ENCODE measurements around the gene SCAF4. TPM values are rescaled to one million over a fixed set of nuclear protein-coding genes. Genes with fewer than 3 reads are reported as not detected.

The SCAF4 gene
- total RNA-seq, 4 donors from 2014 or later: 23.2 to 31.0 (median 26.8) TPM

DNA sequence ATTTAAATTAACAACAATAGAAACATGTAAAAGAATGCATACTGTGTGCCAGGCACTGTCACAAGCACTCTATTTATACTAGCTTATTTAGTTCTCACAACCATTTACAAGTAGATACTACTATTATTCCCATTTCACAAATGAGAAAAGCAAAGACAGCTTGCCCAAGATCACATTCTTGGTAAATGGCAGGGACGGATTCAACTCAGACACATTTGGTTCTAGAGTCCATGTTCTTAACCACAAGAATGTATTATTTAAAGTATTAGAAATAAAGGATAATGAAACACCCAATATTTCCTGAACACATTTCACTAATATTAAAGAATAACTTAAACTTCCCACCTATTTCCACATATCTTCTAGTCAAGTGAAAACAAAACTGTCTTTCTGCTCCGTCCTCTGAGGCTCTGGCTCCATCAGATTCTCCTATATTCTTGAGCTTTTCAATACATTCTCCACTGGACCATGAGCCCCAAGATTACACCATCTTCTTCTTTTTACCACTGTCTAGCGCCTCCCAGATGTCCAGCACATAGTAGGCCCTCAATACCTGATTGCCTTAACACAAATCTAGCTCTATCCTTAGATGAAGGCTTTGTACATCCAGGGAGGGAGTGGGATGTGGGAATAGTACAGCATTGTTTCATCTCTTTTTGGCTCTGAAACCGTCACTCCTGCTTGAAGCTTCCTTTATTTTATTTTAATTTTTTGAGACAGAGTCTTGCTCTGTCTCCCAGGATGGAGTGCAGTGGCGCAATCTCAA lies 43.1 kb downstream of the SCAF4 start:
- Histone ChIP-seq H3K27me3 (no peaks in the 10 kb centered on the region), H3K9me3 (no peaks in the 10 kb centered on the region), H3K36me3 (peaks cover 0 to 71% (median 35%) of the 10 kb centered on the region in 4 donors), H3K27ac (no peak overlapping the region), H3K4me3 (no peak overlapping the region), H3K4me1 (peaks cover 0 to 7% (median 0%) of the 10 kb centered on the region in 4 donors)
- no peak for DNase-seq
- TF ChIP-seq, protein P1, sequence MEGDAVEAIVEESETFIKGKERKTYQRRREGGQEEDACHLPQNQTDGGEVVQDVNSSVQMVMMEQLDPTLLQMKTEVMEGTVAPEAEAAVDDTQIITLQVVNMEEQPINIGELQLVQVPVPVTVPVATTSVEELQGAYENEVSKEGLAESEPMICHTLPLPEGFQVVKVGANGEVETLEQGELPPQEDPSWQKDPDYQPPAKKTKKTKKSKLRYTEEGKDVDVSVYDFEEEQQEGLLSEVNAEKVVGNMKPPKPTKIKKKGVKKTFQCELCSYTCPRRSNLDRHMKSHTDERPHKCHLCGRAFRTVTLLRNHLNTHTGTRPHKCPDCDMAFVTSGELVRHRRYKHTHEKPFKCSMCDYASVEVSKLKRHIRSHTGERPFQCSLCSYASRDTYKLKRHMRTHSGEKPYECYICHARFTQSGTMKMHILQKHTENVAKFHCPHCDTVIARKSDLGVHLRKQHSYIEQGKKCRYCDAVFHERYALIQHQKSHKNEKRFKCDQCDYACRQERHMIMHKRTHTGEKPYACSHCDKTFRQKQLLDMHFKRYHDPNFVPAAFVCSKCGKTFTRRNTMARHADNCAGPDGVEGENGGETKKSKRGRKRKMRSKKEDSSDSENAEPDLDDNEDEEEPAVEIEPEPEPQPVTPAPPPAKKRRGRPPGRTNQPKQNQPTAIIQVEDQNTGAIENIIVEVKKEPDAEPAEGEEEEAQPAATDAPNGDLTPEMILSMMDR (IDR thresholded peaks at IDR 0.05): no peak
- no peak for TF ChIP-seq POLR2AphosphoS5 (IDR thresholded peaks at IDR 0.05)
- intact Hi-C loops (cut with DNase I; ENCODE audit: low total_unique reads): no loop called here
- WGBS, 2 donors (ENCODE audit: low coverage in 1 of 2): 87 to 91% methylated on average over 5 of the region's 5 CpGs
- in situ Hi-C loops (cut with MboI; ENCODE audit: low pct_ligation_motif_present in 1 of 4, low pct_unique_long_range_greater_than_20kb in 1 of 4, low sequenced_read_pairs in 3 of 4): no loop called here

DNA sequence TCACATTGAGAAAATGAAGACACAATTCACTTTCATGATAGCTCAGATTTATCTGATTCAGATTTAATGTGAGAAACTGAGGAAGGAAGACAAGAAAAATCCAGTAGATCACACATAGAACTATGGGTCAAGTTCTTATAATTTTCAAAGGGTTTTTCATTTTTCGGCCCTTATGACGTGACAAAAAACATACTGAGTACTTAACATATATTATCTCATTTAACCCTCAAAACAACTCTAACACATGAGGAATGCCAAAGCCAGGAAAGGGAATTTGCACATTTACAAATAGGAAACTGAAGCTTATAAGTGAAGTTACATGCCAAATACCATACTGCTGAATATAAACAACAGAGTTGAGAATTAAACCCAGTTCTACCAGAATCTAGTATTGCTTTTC lies 44.8 kb downstream of the SCAF4 start:
- 90 to 94% methylated on average over 2 of the region's 2 CpGs for WGBS, 2 donors (ENCODE audit: low coverage in 1 of 2)
- Histone ChIP-seq H3K27me3 (no peaks in the 10 kb centered on the region), H3K9me3 (no peaks in the 10 kb centered on the region), H3K4me3 (no peak overlapping the region), H3K27ac (peak overlapping the region in 2 of 4 donors; percentile 21 to 33), H3K4me1 (peaks cover 0 to 7% (median 0%) of the 10 kb centered on the region in 4 donors), H3K36me3 (peaks cover 0 to 70% (median 34%) of the 10 kb centered on the region in 4 donors)
- intact Hi-C loops (cut with DNase I; ENCODE audit: low total_unique reads): no loop called here
- in situ Hi-C loops (cut with MboI; ENCODE audit: low pct_ligation_motif_present in 1 of 4, low pct_unique_long_range_greater_than_20kb in 1 of 4, low sequenced_read_pairs in 3 of 4): no loop called here
- no peak for DNase-seq
- TF ChIP-seq POLR2AphosphoS5 (IDR thresholded peaks at IDR 0.05) (no peak), EP300 (IDR thresholded peaks at IDR 0.05; ENCODE audit: low read depth) (no peak), POLR2A (IDR thresholded peaks at IDR 0.05) (no peak)
- TF ChIP-seq, protein P1 (IDR thresholded peaks at IDR 0.05): no peak

DNA sequence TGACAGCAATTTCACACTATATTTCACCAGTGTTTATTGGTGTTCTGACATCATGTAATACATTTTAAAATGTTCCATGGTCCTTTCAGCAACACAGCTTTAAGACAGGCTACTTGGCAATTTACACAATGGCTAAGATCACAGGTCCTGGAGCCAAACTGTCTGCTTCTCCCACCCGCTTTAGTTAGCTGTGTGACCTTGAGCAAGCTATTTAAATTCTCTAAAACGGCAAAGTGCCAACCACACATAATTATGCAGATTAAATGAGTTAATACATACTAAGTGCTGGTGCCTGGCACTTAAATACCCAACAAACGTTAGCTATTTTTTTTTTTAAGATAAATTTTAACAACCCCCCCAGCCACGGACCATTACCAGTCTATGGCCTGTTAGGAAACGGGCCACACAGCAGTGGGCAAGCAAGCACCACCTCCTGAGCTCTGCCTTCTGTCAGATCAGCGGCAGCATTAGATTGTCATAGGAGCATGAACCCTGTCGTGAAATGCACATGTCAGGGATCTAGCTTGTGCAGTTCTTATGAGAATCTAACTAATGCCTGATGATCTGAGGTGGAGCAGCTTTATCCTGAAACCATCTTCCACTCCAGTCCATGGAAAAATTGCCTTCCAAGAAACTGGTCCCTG lies 45.5 kb downstream of the SCAF4 start:
- in situ Hi-C loops (cut with MboI; ENCODE audit: low pct_ligation_motif_present in 1 of 4, low pct_unique_long_range_greater_than_20kb in 1 of 4, low sequenced_read_pairs in 3 of 4) (no loop called here), intact Hi-C loops (cut with DNase I; ENCODE audit: low total_unique reads) (no loop called here)
- no peak for DNase-seq
- H3K4me3 ChIP-seq: no peak overlapping the region
- peaks cover 0 to 7% (median 0%) of the 10 kb centered on the region in 4 donors for H3K4me1 ChIP-seq
- H3K9me3 ChIP-seq: no peaks in the 10 kb centered on the region
- WGBS, 2 donors (ENCODE audit: low coverage in 1 of 2): 53 to 63% methylated on average over 4 to 7 of the region's 7 CpGs
- H3K27me3 ChIP-seq: no peaks in the 10 kb centered on the region
- TF ChIP-seq POLR2AphosphoS5 (IDR thresholded peaks at IDR 0.05) (no peak), POLR2A (IDR thresholded peaks at IDR 0.05) (no peak), EP300 (IDR thresholded peaks at IDR 0.05; ENCODE audit: low read depth) (no peak)
- TF ChIP-seq, protein P1 (IDR thresholded peaks at IDR 0.05): no peak
- H3K27ac ChIP-seq: peak overlapping the region in 2 of 4 donors; percentile 21 to 33
- H3K36me3 ChIP-seq: peaks cover 0 to 65% (median 32%) of the 10 kb centered on the region in 4 donors

DNA sequence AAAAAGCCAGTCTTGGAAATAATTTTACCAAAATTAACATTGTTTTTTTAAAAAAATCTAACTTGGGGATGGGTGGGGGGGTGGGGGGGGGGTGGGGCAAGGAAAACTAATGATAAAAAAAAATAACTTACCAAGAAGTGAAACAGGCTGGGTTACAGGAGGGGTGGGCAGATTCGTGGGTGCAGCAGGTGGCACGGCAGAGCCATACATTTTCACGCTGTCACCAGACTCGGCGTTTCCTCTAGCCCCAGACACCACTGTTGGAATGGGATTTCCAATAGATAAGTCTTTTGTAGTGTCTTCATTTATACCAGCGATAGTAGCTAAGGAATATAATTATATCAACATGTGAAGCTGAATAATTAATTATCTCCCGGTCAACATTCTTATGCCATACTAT lies 47.0 kb downstream of the SCAF4 start:
- peaks cover 0 to 52% (median 24%) of the 10 kb centered on the region in 4 donors for H3K36me3 ChIP-seq
- DNase-seq: no peak
- WGBS, 2 donors (ENCODE audit: low coverage in 1 of 2): 90 to 92% methylated on average over 7 of the region's 7 CpGs
- H3K27ac ChIP-seq: no peak overlapping the region
- H3K27me3 ChIP-seq: no peaks in the 10 kb centered on the region
- intact Hi-C loops (cut with DNase I; ENCODE audit: low total_unique reads) (no loop called here), in situ Hi-C loops (cut with MboI; ENCODE audit: low pct_ligation_motif_present in 1 of 4, low pct_unique_long_range_greater_than_20kb in 1 of 4, low sequenced_read_pairs in 3 of 4) (no loop called here)
- H3K4me1 ChIP-seq: peaks cover 0 to 7% (median 0%) of the 10 kb centered on the region in 4 donors
- no peak overlapping the region for H3K4me3 ChIP-seq
- no peaks in the 10 kb centered on the region for H3K9me3 ChIP-seq
- no peak for TF ChIP-seq EP300 (IDR thresholded peaks at IDR 0.05; ENCODE audit: low read depth)
- no peak for TF ChIP-seq POLR2A (IDR thresholded peaks at IDR 0.05)
- TF ChIP-seq, protein P1 (IDR thresholded peaks at IDR 0.05): no peak
- TF ChIP-seq POLR2AphosphoS5 (IDR thresholded peaks at IDR 0.05): no peak

Data from transverse colon (tissue), 4 donors.